ENCODE measurements around the gene FAM193B.

The FAM193B gene

GRCh38 chr5:177595991-177596774 lies 41.8 kb upstream of the FAM193B start:
- peaks cover 3% of the 10 kb centered on the region for H3K4me1 ChIP-seq (ENCODE audit: control insufficient read depth, low read depth, low read length)
- no peak overlapping the region for H3K27ac ChIP-seq (ENCODE audit: low read length)
- H3K9me3 ChIP-seq (ENCODE audit: control insufficient read depth, low read depth, low read length), result no peaks in the 10 kb centered on the region
- no peak overlapping the region for H3K9ac ChIP-seq (ENCODE audit: low read length)
- H3K27me3 ChIP-seq (ENCODE audit: control insufficient read depth, insufficient read depth, low read length), result peaks cover 12% of the 10 kb centered on the region
- peaks cover 35% of the 10 kb centered on the region for H3K36me3 ChIP-seq (ENCODE audit: control insufficient read depth, low read depth, low read length)
- H3K4me3 ChIP-seq (ENCODE audit: low read length), result no peak overlapping the region

GRCh38 chr5:177595026-177595585 lies 40.7 kb upstream of the FAM193B start:
- no peaks in the 10 kb centered on the region for H3K4me1 ChIP-seq (ENCODE audit: control insufficient read depth, low read depth, low read length)
- no peak overlapping the region for H3K4me3 ChIP-seq (ENCODE audit: low read length)
- no peak overlapping the region for H3K9ac ChIP-seq (ENCODE audit: low read length)
- no peaks in the 10 kb centered on the region for H3K9me3 ChIP-seq (ENCODE audit: control insufficient read depth, low read depth, low read length)
- peaks cover 16% of the 10 kb centered on the region for H3K27me3 ChIP-seq (ENCODE audit: control insufficient read depth, insufficient read depth, low read length)
- H3K36me3 ChIP-seq (ENCODE audit: control insufficient read depth, low read depth, low read length), result peaks cover 35% of the 10 kb centered on the region
- H3K27ac ChIP-seq (ENCODE audit: low read length), result no peak overlapping the region

- Histone ChIP-seq H3K4me1 (ENCODE audit: control insufficient read depth, low read depth, low read length) (no peaks in the 10 kb centered on the region), H3K27me3 (ENCODE audit: control insufficient read depth, insufficient read depth, low read length) (peaks cover 24% of the 10 kb centered on the region), H3K27ac (ENCODE audit: low read length) (no peak overlapping the region), H3K4me3 (ENCODE audit: low read length) (no peak overlapping the region), H3K36me3 (ENCODE audit: control insufficient read depth, low read depth, low read length) (peaks cover 35% of the 10 kb centered on the region), H3K9ac (ENCODE audit: low read length) (no peak overlapping the region), H3K9me3 (ENCODE audit: control insufficient read depth, low read depth, low read length) (no peaks in the 10 kb centered on the region)
Measured at GRCh38 chr5:177594071-177594470, 39.7 kb upstream of the FAM193B start.

- no peaks in the 10 kb centered on the region for H3K4me1 ChIP-seq (ENCODE audit: control insufficient read depth, low read depth, low read length)
- H3K36me3 ChIP-seq (ENCODE audit: control insufficient read depth, low read depth, low read length), result peaks cover 35% of the 10 kb centered on the region
- H3K27me3 ChIP-seq (ENCODE audit: control insufficient read depth, insufficient read depth, low read length), result peaks cover 24% of the 10 kb centered on the region
- no peak overlapping the region for H3K27ac ChIP-seq (ENCODE audit: low read length)
- H3K4me3 ChIP-seq (ENCODE audit: low read length), result no peak overlapping the region
- H3K9ac ChIP-seq (ENCODE audit: low read length), result no peak overlapping the region
- H3K9me3 ChIP-seq (ENCODE audit: control insufficient read depth, low read depth, low read length), result no peaks in the 10 kb centered on the region
Measured at GRCh38 chr5:177593511-177593910, 39.1 kb upstream of the FAM193B start.

- Histone ChIP-seq H3K9me3 (ENCODE audit: control insufficient read depth, low read depth, low read length) (no peaks in the 10 kb centered on the region), H3K4me1 (ENCODE audit: control insufficient read depth, low read depth, low read length) (no peaks in the 10 kb centered on the region), H3K27me3 (ENCODE audit: control insufficient read depth, insufficient read depth, low read length) (peaks cover 23% of the 10 kb centered on the region), H3K27ac (ENCODE audit: low read length) (no peak overlapping the region), H3K4me3 (ENCODE audit: low read length) (peak overlapping the region; percentile 83), H3K36me3 (ENCODE audit: control insufficient read depth, low read depth, low read length) (peaks cover 35% of the 10 kb centered on the region), H3K9ac (ENCODE audit: low read length) (peak overlapping the region; percentile 69)
Measured at GRCh38 chr5:177592905-177593304, 38.5 kb upstream of the FAM193B start.

- Histone ChIP-seq H3K4me3 (ENCODE audit: low read length) (peak within 1 kb of the TSS; percentile 83), H3K36me3 (ENCODE audit: control insufficient read depth, low read depth, low read length) (peaks cover 35% of the 10 kb centered on the region), H3K9me3 (ENCODE audit: control insufficient read depth, low read depth, low read length) (no peaks in the 10 kb centered on the region), H3K27me3 (ENCODE audit: control insufficient read depth, insufficient read depth, low read length) (peaks cover 23% of the 10 kb centered on the region), H3K9ac (ENCODE audit: low read length) (peak within 1 kb of the TSS; percentile 69), H3K27ac (ENCODE audit: low read length) (no peak within 1 kb of the TSS), H3K4me1 (ENCODE audit: control insufficient read depth, low read depth, low read length) (no peaks in the 10 kb centered on the region)
Measured at GRCh38 chr5:177592010-177592834, 37.9 kb upstream of the FAM193B start, which contains the start of gene TMED9. Gene TMED9 (plus strand): TSS chr5:177592203. CDS start chr5:177592215, 12 bp downstream.

- Histone ChIP-seq H3K36me3 (ENCODE audit: control insufficient read depth, low read depth, low read length) (peaks cover 33% of the 10 kb centered on the region), H3K9ac (ENCODE audit: low read length) (peak overlapping the region; percentile 69), H3K4me1 (ENCODE audit: control insufficient read depth, low read depth, low read length) (no peaks in the 10 kb centered on the region), H3K9me3 (ENCODE audit: control insufficient read depth, low read depth, low read length) (no peaks in the 10 kb centered on the region), H3K27me3 (ENCODE audit: control insufficient read depth, insufficient read depth, low read length) (peaks cover 23% of the 10 kb centered on the region), H3K27ac (ENCODE audit: low read length) (no peak overlapping the region), H3K4me3 (ENCODE audit: low read length) (peak overlapping the region; percentile 83)
Measured at GRCh38 chr5:177591690-177592009, 37.3 kb upstream of the FAM193B start.

- no peaks in the 10 kb centered on the region for H3K4me1 ChIP-seq (ENCODE audit: control insufficient read depth, low read depth, low read length)
- no peak overlapping the region for H3K9ac ChIP-seq (ENCODE audit: low read length)
- peaks cover 21% of the 10 kb centered on the region for H3K36me3 ChIP-seq (ENCODE audit: control insufficient read depth, low read depth, low read length)
- H3K27ac ChIP-seq (ENCODE audit: low read length), result no peak overlapping the region
- H3K9me3 ChIP-seq (ENCODE audit: control insufficient read depth, low read depth, low read length), result no peaks in the 10 kb centered on the region
- H3K4me3 ChIP-seq (ENCODE audit: low read length), result no peak overlapping the region
- H3K27me3 ChIP-seq (ENCODE audit: control insufficient read depth, insufficient read depth, low read length), result peaks cover 26% of the 10 kb centered on the region
Measured at GRCh38 chr5:177590406-177590805, 36.0 kb upstream of the FAM193B start.

- H3K9ac ChIP-seq (ENCODE audit: low read length), result no peak overlapping the region
- peaks cover 1% of the 10 kb centered on the region for H3K36me3 ChIP-seq (ENCODE audit: control insufficient read depth, low read depth, low read length)
- H3K4me3 ChIP-seq (ENCODE audit: low read length), result no peak overlapping the region
- H3K4me1 ChIP-seq (ENCODE audit: control insufficient read depth, low read depth, low read length), result no peaks in the 10 kb centered on the region
- H3K27ac ChIP-seq (ENCODE audit: low read length), result no peak overlapping the region
- no peaks in the 10 kb centered on the region for H3K9me3 ChIP-seq (ENCODE audit: control insufficient read depth, low read depth, low read length)
- H3K27me3 ChIP-seq (ENCODE audit: control insufficient read depth, insufficient read depth, low read length), result peaks cover 39% of the 10 kb centered on the region
Measured at GRCh38 chr5:177588413-177588909, 34.1 kb upstream of the FAM193B start.

GRCh38 chr5:177578316-177578715 lies 24.0 kb upstream of the FAM193B start:
- Histone ChIP-seq H3K36me3 (ENCODE audit: control insufficient read depth, low read depth, low read length) (no peaks in the 10 kb centered on the region), H3K4me3 (ENCODE audit: low read length) (no peak overlapping the region), H3K4me1 (ENCODE audit: control insufficient read depth, low read depth, low read length) (no peaks in the 10 kb centered on the region), H3K27ac (ENCODE audit: low read length) (no peak overlapping the region), H3K9me3 (ENCODE audit: control insufficient read depth, low read depth, low read length) (no peaks in the 10 kb centered on the region), H3K27me3 (ENCODE audit: control insufficient read depth, insufficient read depth, low read length) (no peaks in the 10 kb centered on the region), H3K9ac (ENCODE audit: low read length) (no peak overlapping the region)

GRCh38 chr5:177576169-177576568 lies 21.8 kb upstream of the FAM193B start:
- Histone ChIP-seq H3K27me3 (ENCODE audit: control insufficient read depth, insufficient read depth, low read length) (no peaks in the 10 kb centered on the region), H3K27ac (ENCODE audit: low read length) (no peak overlapping the region), H3K9me3 (ENCODE audit: control insufficient read depth, low read depth, low read length) (no peaks in the 10 kb centered on the region), H3K9ac (ENCODE audit: low read length) (no peak overlapping the region), H3K36me3 (ENCODE audit: control insufficient read depth, low read depth, low read length) (no peaks in the 10 kb centered on the region), H3K4me1 (ENCODE audit: control insufficient read depth, low read depth, low read length) (no peaks in the 10 kb centered on the region), H3K4me3 (ENCODE audit: low read length) (no peak overlapping the region)
